WTC11 (cell line): ENCODE measurements around the gene ALLC. TPM values are rescaled to one million over a fixed set of nuclear protein-coding genes. Genes with fewer than 3 reads are reported as not detected.

Source experiments
- ATAC-seq: fragments of 200-7000 bp; cut with Tn5 transposase; 2 replicates; pipeline ENCODE4 v1.10.0; 2021; ENCODE audit warnings: mild to moderate bottlenecking, moderate library complexity
- CTCF ChIA-PET: fragments of 300-600 bp; sonication (Branson Sonifier 250); formaldehyde crosslinking; loops from one replicate; lab custom pipeline; 2021; ENCODE audit warnings: antibody characterized with exemption; lab: Charles Lee
- POLR2A ChIA-PET: fragments of 350-600 bp; sonication (Branson Sonifier 250); formaldehyde crosslinking; loops from one replicate; lab custom pipeline; 2021; ENCODE audit warnings: antibody characterized with exemption; lab: Charles Lee
- DNase-seq: peaks from one replicate; pipeline ENCODE4 v3.0.0; 2021; ENCODE audit warnings: low spot score
- H3K27ac Mint-ChIP-seq: 2 replicates; pipeline ENCODE4 v1.8.0; 2021; ENCODE audit warnings: mixed read lengths
- H3K27me3 Mint-ChIP-seq: 2 replicates; pipeline ENCODE4 v1.8.0; 2021; ENCODE audit warnings: low read depth, mild to moderate bottlenecking, moderate library complexity, mixed read lengths
- H3K36me3 Mint-ChIP-seq: 2 replicates; pipeline ENCODE4 v1.8.0; 2021; ENCODE audit warnings: mixed read lengths
- H3K4me1 Mint-ChIP-seq: 2 replicates; pipeline ENCODE4 v1.8.0; 2022; ENCODE audit warnings: mixed read lengths
- H3K4me3 Mint-ChIP-seq: 2 replicates; pipeline ENCODE4 v1.8.0; 2021; ENCODE audit warnings: mild to moderate bottlenecking, moderate library complexity, mixed read lengths
- H3K9me3 Mint-ChIP-seq: 2 replicates; pipeline ENCODE4 v1.8.0; 2021; ENCODE audit warnings: mixed read lengths
- AFF4 ChIP-seq: sonication (generic); formaldehyde crosslinking; IDR thresholded peaks from 2 replicates; pipeline ENCODE4 v1.8.1; 2023; ENCODE audit warnings: mild to moderate bottlenecking, missing genetic modification reagents, borderline replicate concordance
- CREB1 ChIP-seq: sonication (generic); formaldehyde crosslinking; IDR thresholded peaks from 2 replicates; pipeline ENCODE4 v1.8.0; 2023; ENCODE audit warnings: mild to moderate bottlenecking, missing genetic modification reagents
- CREM ChIP-seq: sonication (generic); formaldehyde crosslinking; IDR thresholded peaks from 2 replicates; pipeline ENCODE4 v1.8.1; 2022; ENCODE audit warnings: mild to moderate bottlenecking, missing genetic modification reagents, moderate library complexity
- E2F5 ChIP-seq: sonication (generic); formaldehyde crosslinking; IDR thresholded peaks from 2 replicates; pipeline ENCODE4 v1.8.1; 2022; ENCODE audit warnings: mild to moderate bottlenecking, moderate library complexity, missing genetic modification reagents
- ELF4 ChIP-seq: sonication (generic); formaldehyde crosslinking; IDR thresholded peaks from 2 replicates; pipeline ENCODE4 v1.8.1; 2022; ENCODE audit warnings: low read depth, mild to moderate bottlenecking, moderate library complexity, missing genetic modification reagents
- EMX1 ChIP-seq: fragments of 250-450 bp; sonication (Bioruptor Pico); IDR thresholded peaks from 2 replicates; pipeline ENCODE4 v1.8.0; 2021; ENCODE audit warnings: mild to moderate bottlenecking
- IRF2 ChIP-seq: sonication (generic); formaldehyde crosslinking; IDR thresholded peaks from 2 replicates; pipeline ENCODE4 v1.8.0; 2022; ENCODE audit warnings: low read depth, missing genetic modification reagents, borderline replicate concordance
- KAT7 ChIP-seq: sonication (generic); formaldehyde crosslinking; IDR thresholded peaks from 2 replicates; pipeline ENCODE4 v1.8.1; 2023; ENCODE audit warnings: missing genetic modification reagents, mild to moderate bottlenecking, borderline replicate concordance
- NFYB ChIP-seq: sonication (generic); formaldehyde crosslinking; conservative IDR thresholded peaks from 2 replicates; pipeline ENCODE4 v1.8.0; 2022; ENCODE audit warnings: low read depth, missing genetic modification reagents
- NR3C1 ChIP-seq: sonication (generic); formaldehyde crosslinking; conservative IDR thresholded peaks from 2 replicates; pipeline ENCODE4 v1.8.1; 2023; ENCODE audit warnings: low read depth, mild to moderate bottlenecking, missing genetic modification reagents
- total RNA-seq: library from RNA; stranded (reverse); gene quantifications from 3 replicates; pipeline ENCODE4 v1.2.3, GENCODE V29; 2021
- TF ChIP-seq, protein P1 (sequence below): sonication (generic); formaldehyde crosslinking; IDR thresholded peaks from 2 replicates; pipeline ENCODE4 v1.8.1; 2023; ENCODE audit warnings: mild to moderate bottlenecking, moderate library complexity, missing genetic modification reagents
- TF ChIP-seq, protein P2 (sequence below): sonication (generic); formaldehyde crosslinking; IDR thresholded peaks from 2 replicates; pipeline ENCODE4 v1.8.1; 2022; ENCODE audit warnings: mild to moderate bottlenecking, missing genetic modification reagents, moderate library complexity, borderline replicate concordance
- TF ChIP-seq, protein P3 (sequence below): sonication (generic); formaldehyde crosslinking; IDR thresholded peaks from 2 replicates; pipeline ENCODE4 v1.8.0; 2023; ENCODE audit warnings: missing genetic modification reagents
- TF ChIP-seq, protein P4 (sequence below): fragments of 250-450 bp; sonication (Bioruptor Pico); IDR thresholded peaks from 2 replicates; pipeline ENCODE4 v1.9.0; 2021; ENCODE audit warnings: mild to moderate bottlenecking
- TF ChIP-seq, protein P5 (sequence below): sonication (generic); formaldehyde crosslinking; IDR thresholded peaks from 2 replicates; pipeline ENCODE4 v1.8.1; 2022; ENCODE audit warnings: low read depth, missing genetic modification reagents, borderline replicate concordance
- TF ChIP-seq, protein P6 (sequence below): sonication (generic); formaldehyde crosslinking; IDR thresholded peaks from 2 replicates; pipeline ENCODE4 v1.8.1; 2023; ENCODE audit warnings: mild to moderate bottlenecking, missing genetic modification reagents, moderate library complexity
- TF ChIP-seq, protein P7 (sequence below): fragments of 250-450 bp; sonication (Bioruptor Pico); IDR thresholded peaks from 2 replicates; pipeline ENCODE4 v1.9.0; 2021; ENCODE audit warnings: mild to moderate bottlenecking

The ALLC gene
- total RNA-seq, 1 experiment from 2014 or later = not detected

GRCh38 chr2:3643371-3644245 is 14.4 kb upstream of the ALLC start:
- ChIA-PET POLR2A (no interaction called here), CTCF (interaction anchor here (1.3 kb wide), 1 partner anchor 8 kb away, joined by 5 read pairs; no protein-coding TSS in a partner anchor)
- Mint-ChIP-seq H3K27ac (no peak overlapping the region), H3K9me3 (no peaks in the 10 kb centered on the region), H3K4me3 (no peak overlapping the region), H3K27me3 (no peaks in the 10 kb centered on the region), H3K36me3 (no peaks in the 10 kb centered on the region), H3K4me1 (no peaks in the 10 kb centered on the region)
- TF ChIP-seq, protein P1, sequence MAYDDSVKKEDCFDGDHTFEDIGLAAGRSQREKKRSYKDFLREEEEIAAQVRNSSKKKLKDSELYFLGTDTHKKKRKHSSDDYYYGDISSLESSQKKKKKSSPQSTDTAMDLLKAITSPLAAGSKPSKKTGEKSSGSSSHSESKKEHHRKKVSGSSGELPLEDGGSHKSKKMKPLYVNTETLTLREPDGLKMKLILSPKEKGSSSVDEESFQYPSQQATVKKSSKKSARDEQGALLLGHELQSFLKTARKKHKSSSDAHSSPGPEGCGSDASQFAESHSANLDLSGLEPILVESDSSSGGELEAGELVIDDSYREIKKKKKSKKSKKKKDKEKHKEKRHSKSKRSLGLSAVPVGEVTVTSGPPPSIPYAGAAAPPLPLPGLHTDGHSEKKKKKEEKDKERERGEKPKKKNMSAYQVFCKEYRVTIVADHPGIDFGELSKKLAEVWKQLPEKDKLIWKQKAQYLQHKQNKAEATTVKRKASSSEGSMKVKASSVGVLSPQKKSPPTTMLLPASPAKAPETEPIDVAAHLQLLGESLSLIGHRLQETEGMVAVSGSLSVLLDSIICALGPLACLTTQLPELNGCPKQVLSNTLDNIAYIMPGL (CRISPR knock-in tag) = no peak
- TF ChIP-seq, protein P2, sequence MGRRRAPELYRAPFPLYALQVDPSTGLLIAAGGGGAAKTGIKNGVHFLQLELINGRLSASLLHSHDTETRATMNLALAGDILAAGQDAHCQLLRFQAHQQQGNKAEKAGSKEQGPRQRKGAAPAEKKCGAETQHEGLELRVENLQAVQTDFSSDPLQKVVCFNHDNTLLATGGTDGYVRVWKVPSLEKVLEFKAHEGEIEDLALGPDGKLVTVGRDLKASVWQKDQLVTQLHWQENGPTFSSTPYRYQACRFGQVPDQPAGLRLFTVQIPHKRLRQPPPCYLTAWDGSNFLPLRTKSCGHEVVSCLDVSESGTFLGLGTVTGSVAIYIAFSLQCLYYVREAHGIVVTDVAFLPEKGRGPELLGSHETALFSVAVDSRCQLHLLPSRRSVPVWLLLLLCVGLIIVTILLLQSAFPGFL (CRISPR knock-in tag) = no peak
- TF ChIP-seq, protein P3, sequence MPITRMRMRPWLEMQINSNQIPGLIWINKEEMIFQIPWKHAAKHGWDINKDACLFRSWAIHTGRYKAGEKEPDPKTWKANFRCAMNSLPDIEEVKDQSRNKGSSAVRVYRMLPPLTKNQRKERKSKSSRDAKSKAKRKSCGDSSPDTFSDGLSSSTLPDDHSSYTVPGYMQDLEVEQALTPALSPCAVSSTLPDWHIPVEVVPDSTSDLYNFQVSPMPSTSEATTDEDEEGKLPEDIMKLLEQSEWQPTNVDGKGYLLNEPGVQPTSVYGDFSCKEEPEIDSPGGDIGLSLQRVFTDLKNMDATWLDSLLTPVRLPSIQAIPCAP (CRISPR knock-in tag) = no peak
- no peak for TF ChIP-seq EMX1
- no peak for TF ChIP-seq KAT7 (CRISPR knock-in tag)
- TF ChIP-seq IRF2 (CRISPR knock-in tag) = no peak
- TF ChIP-seq E2F5 (CRISPR knock-in tag) = no peak
- TF ChIP-seq, protein P4, sequence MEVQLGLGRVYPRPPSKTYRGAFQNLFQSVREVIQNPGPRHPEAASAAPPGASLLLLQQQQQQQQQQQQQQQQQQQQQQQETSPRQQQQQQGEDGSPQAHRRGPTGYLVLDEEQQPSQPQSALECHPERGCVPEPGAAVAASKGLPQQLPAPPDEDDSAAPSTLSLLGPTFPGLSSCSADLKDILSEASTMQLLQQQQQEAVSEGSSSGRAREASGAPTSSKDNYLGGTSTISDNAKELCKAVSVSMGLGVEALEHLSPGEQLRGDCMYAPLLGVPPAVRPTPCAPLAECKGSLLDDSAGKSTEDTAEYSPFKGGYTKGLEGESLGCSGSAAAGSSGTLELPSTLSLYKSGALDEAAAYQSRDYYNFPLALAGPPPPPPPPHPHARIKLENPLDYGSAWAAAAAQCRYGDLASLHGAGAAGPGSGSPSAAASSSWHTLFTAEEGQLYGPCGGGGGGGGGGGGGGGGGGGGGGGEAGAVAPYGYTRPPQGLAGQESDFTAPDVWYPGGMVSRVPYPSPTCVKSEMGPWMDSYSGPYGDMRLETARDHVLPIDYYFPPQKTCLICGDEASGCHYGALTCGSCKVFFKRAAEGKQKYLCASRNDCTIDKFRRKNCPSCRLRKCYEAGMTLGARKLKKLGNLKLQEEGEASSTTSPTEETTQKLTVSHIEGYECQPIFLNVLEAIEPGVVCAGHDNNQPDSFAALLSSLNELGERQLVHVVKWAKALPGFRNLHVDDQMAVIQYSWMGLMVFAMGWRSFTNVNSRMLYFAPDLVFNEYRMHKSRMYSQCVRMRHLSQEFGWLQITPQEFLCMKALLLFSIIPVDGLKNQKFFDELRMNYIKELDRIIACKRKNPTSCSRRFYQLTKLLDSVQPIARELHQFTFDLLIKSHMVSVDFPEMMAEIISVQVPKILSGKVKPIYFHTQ (CRISPR knock-in tag) = no peak
- TF ChIP-seq, protein P5, sequence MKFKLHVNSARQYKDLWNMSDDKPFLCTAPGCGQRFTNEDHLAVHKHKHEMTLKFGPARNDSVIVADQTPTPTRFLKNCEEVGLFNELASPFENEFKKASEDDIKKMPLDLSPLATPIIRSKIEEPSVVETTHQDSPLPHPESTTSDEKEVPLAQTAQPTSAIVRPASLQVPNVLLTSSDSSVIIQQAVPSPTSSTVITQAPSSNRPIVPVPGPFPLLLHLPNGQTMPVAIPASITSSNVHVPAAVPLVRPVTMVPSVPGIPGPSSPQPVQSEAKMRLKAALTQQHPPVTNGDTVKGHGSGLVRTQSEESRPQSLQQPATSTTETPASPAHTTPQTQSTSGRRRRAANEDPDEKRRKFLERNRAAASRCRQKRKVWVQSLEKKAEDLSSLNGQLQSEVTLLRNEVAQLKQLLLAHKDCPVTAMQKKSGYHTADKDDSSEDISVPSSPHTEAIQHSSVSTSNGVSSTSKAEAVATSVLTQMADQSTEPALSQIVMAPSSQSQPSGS (CRISPR knock-in tag) = no peak
- no peak for TF ChIP-seq ELF4
- DNase-seq = no peak
- ATAC-seq = no peak

DNA sequence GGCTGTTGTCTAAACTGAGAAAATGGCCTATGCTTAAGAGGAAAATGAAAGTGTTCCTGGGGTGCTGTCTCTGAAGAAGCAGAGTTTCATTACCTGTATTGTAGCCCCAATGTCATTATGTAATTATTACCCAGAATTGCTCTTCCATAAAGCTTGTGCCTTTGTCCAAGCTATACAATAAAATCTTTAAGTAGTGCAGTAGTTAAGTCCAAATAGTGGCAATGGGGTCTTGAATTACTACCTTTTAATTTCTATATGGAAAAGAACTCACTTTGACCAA is 13.8 kb upstream of the ALLC start:
- ChIA-PET POLR2A (no interaction called here), CTCF (no interaction called here)
- no peaks in the 10 kb centered on the region for H3K9me3 Mint-ChIP-seq
- TF ChIP-seq, protein P1 (CRISPR knock-in tag) = no peak
- TF ChIP-seq, protein P6, sequence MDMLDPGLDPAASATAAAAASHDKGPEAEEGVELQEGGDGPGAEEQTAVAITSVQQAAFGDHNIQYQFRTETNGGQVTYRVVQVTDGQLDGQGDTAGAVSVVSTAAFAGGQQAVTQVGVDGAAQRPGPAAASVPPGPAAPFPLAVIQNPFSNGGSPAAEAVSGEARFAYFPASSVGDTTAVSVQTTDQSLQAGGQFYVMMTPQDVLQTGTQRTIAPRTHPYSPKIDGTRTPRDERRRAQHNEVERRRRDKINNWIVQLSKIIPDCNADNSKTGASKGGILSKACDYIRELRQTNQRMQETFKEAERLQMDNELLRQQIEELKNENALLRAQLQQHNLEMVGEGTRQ (CRISPR knock-in tag) = no peak
- no peak for TF ChIP-seq CREM (CRISPR knock-in tag)
- TF ChIP-seq AFF4 (CRISPR knock-in tag) = no peak
- TF ChIP-seq CREB1 (CRISPR knock-in tag) = no peak
- TF ChIP-seq, protein P7, sequence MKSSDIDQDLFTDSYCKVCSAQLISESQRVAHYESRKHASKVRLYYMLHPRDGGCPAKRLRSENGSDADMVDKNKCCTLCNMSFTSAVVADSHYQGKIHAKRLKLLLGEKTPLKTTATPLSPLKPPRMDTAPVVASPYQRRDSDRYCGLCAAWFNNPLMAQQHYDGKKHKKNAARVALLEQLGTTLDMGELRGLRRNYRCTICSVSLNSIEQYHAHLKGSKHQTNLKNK (CRISPR knock-in tag) = no peak
- no peak for TF ChIP-seq NFYB (CRISPR knock-in tag)
- TF ChIP-seq NR3C1 = no peak

More for the DNA sequence above, 13.8 kb upstream of the ALLC start:
- ATAC-seq (no peak), DNase-seq (no peak)
- Mint-ChIP-seq H3K4me3 (no peak overlapping the region), H3K4me1 (no peaks in the 10 kb centered on the region), H3K27me3 (no peaks in the 10 kb centered on the region), H3K27ac (no peak overlapping the region), H3K36me3 (no peaks in the 10 kb centered on the region)
